Muscle of leg (tissue), 11 donors: ENCODE results near the gene SDK2. TPM values are rescaled to one million over a fixed set of nuclear protein-coding genes. Genes with fewer than 3 reads are reported as not detected.

ENCODE experiments used
- DNase-seq: peaks from one replicate; pipeline ENCODE4 v3.0.0; 2013
- H3K27ac ChIP-seq: one replicate; pipeline ENCODE4 v1.5.1; 2013; ENCODE audit warnings: mild to moderate bottlenecking, low read length, control low read depth
- H3K27me3 ChIP-seq: one replicate; pipeline ENCODE4 v1.6.1; 2013; ENCODE audit warnings: low read length; ENCODE audit not compliant: control insufficient read depth, insufficient read depth
- H3K36me3 ChIP-seq: one replicate; pipeline ENCODE4 v1.6.1; 2013; ENCODE audit warnings: low read length; ENCODE audit not compliant: control insufficient read depth, insufficient read depth
- H3K4me1 ChIP-seq: one replicate; pipeline ENCODE4 v1.6.1; 2013; ENCODE audit warnings: low read length; ENCODE audit not compliant: control insufficient read depth, insufficient read depth
- H3K4me3 ChIP-seq: one replicate; pipeline ENCODE4 v1.5.1; 2013; ENCODE audit warnings: low read length, control low read depth
- H3K9me3 ChIP-seq: replicated peaks from 2 replicates; pipeline ENCODE4 v1.6.1; 2013; ENCODE audit warnings: low read depth, low read length; ENCODE audit not compliant: control insufficient read depth
- WGBS: methylation state at CpG from one replicate; pipeline ENCODE4 v1.1.5; 2013; ENCODE audit warnings: missing lambda C conversion rate; ENCODE audit not compliant: insufficient coverage; 5-methylcytosine and 5-hydroxymethylcytosine counted together
- polyA plus RNA-seq, 8 donors: library from polyadenylated mRNA; unstranded; fragments of 120-200 nt; gene quantifications; one replicate each; pipeline versions ENCODE4 v1.2.1 to v1.2.3, GENCODE V29; 2013; ENCODE audit warnings: inconsistent platforms in 1 of 8, low replicate concordance in 1 of 8; ENCODE audit not compliant: insufficient read length in 8 of 8, insufficient read depth in 1 of 8
- total RNA-seq: library from RNA; stranded (reverse); fragments of 120-200 nt; gene quantifications from one replicate; pipeline ENCODE4 v1.2.4, GENCODE V29; 2013

SDK2 gene
- total and polyA plus RNA-seq, 9 donors = 18.2 to 40.6 (median 25.8) TPM

DNA sequence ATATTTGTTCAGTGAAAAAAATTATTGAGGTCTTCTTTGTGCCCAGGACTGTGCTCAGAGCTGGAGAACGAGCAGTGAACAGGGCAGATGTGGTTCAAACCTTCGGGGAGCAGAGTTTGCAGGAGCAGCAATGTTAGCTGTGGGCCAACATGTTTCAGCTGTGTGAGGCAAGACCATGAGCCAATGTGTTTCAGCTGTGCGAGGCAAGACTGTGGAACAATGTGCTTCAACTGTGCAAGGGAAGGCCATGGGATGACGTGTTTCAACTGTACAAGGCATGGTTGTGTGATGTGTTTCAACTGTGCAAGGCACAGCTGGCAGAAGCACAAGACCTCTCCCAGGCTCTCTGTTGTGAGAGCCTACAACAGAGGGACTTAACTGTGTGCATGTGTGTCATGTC, 35.2 kb upstream of the SDK2 start:
- no peaks in the 10 kb centered on the region for H3K4me1 ChIP-seq
- no peak overlapping the region for H3K27ac ChIP-seq
- no peak overlapping the region for H3K4me3 ChIP-seq
- 45% methylated on average over 4 of the region's 4 CpGs for WGBS
- no peak for DNase-seq
- no peaks in the 10 kb centered on the region for H3K36me3 ChIP-seq
- H3K9me3 ChIP-seq = peaks cover 5% of the 10 kb centered on the region
- H3K27me3 ChIP-seq = peaks cover 11% of the 10 kb centered on the region

DNA sequence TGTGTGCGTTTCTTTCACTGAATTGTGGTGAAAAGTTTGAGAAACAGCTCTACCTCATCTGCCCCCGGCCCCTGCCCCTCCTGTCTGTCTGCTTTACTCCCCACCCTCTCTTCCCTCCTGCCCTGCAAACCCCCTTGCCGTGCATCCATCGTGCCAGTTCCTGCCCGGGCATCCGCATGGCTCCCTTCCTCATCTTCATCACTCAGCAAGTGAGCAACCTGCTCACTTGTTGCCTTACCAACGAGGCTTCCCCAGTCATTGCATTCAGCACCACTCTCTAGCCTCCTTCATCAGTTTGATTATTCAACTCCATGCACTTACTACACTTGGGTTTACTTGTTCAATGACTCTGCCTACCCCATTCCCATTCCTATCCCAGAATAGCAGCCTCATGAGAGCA, 34.8 kb upstream of the SDK2 start:
- WGBS = 77% methylated on average over 6 of the region's 7 CpGs
- DNase-seq = no peak
- Histone ChIP-seq H3K36me3 (no peaks in the 10 kb centered on the region), H3K27ac (no peak overlapping the region), H3K4me1 (no peaks in the 10 kb centered on the region), H3K27me3 (peaks cover 11% of the 10 kb centered on the region), H3K4me3 (no peak overlapping the region), H3K9me3 (peaks cover 5% of the 10 kb centered on the region)

DNA sequence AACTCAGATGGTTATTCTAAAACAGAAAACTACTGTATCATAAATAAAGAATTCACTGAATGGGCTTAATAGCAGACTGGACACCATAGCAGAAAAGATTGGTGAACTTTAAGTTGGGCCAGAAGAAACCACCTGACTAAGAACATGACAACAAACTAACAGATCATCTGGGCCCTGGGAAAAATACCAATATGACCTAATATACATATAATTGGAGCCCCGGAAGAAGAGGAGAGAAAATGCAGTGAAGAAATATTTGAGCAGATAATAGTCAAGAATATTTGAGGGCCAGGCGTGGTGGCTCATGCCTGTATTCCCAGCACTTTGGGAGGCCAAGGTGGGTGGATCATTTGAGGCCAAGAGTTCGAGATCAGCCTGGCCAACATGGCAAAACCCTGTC, 25.5 kb upstream of the SDK2 start:
- Histone ChIP-seq H3K27ac (no peak overlapping the region), H3K27me3 (peaks cover 15% of the 10 kb centered on the region), H3K4me3 (no peak overlapping the region), H3K36me3 (no peaks in the 10 kb centered on the region), H3K9me3 (peaks cover 4% of the 10 kb centered on the region), H3K4me1 (no peaks in the 10 kb centered on the region)
- 100% methylated on average over 2 of the region's 3 CpGs for WGBS
- DNase-seq = no peak

DNA sequence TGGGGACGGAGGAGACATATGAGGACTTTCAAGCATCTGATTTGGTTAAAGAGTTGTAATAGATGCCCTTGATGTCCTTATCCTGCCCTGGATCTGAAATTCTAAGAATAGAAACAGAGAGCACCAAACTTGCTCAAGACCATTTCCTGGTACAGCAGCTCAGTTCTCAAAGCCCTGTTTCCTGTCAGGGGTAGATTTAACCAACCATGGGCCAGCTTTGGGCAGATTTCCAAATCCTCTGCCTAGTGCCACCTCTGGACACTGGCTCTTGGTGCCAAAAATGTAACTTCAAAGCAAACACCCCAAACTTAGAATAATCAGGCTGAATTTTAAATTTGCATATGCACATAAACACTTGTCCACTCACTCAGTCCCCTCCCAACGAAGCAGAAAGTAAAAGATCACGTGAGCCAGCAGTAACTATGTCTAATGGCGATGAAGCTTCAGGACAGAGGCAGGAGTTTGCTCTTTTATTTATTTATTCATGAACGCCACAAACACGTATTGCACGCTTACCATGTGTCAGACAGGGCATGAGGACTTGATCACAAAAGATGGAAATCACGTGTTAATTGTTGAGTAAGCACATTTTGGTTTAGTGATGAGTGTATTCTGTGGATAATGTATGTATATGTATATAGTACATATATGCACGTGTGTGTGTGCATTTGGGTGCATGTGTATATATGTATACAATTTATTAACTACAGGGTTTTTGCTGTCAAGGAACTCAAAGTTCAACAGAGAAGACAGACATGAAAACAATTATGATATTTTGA, 23.1 kb upstream of the SDK2 start:
- Histone ChIP-seq H3K36me3 (no peaks in the 10 kb centered on the region), H3K4me1 (no peaks in the 10 kb centered on the region), H3K9me3 (peaks cover 4% of the 10 kb centered on the region), H3K27me3 (peaks cover 20% of the 10 kb centered on the region), H3K27ac (no peak overlapping the region), H3K4me3 (no peak overlapping the region)
- 80% methylated on average over 6 of the region's 9 CpGs for WGBS
- DNase-seq = no peak

DNA sequence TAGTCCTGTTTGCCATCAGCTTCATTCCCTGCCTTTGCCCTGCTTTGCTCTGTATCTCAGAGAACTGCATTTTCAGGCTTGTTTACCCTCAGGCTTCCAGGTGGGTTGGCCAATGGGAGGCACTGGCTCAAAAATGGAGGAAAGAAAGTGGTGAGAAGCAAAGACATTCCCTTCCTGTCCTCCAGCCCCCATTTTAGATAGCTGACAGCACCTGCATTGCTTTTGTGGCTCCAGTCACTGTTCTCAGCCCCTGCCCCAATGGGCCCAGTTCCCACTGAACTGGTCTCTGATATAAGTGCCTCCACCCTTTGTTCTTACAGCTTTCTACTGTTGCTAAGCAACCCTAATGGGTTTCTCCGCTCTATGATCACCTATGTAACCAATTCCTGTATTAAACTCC, 19.4 kb upstream of the SDK2 start:
- no peak overlapping the region for H3K27ac ChIP-seq
- no peak for DNase-seq
- H3K27me3 ChIP-seq = peaks cover 24% of the 10 kb centered on the region
- H3K4me1 ChIP-seq = no peaks in the 10 kb centered on the region
- WGBS = no CpG with 5 or more reads among the region's 1 CpG
- H3K36me3 ChIP-seq = no peaks in the 10 kb centered on the region
- no peak overlapping the region for H3K4me3 ChIP-seq
- no peaks in the 10 kb centered on the region for H3K9me3 ChIP-seq

DNA sequence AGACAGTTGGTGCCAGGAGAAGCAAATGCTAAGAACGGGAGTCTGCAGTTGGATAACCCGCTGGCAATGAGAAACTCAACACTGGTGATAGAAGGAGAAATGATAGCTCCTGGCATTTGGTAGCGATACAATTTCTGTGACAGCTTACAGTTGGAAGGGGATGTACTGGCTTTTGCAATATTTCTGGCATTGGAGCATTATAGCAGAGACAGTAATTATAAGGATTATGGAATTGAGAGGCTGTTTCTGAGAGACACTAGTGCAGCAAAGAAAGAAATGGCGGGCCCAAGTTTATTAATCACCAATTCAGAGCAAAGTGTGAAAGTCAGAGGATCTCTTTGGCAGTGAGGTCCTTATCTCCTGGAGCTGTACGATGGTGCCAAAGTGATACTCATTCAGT, 16.1 kb upstream of the SDK2 start:
- Histone ChIP-seq H3K27me3 (peaks cover 22% of the 10 kb centered on the region), H3K27ac (no peak overlapping the region), H3K9me3 (no peaks in the 10 kb centered on the region), H3K36me3 (no peaks in the 10 kb centered on the region), H3K4me1 (peaks cover 3% of the 10 kb centered on the region), H3K4me3 (no peak overlapping the region)
- DNase-seq = no peak
- 92% methylated on average over 4 of the region's 5 CpGs for WGBS

DNA sequence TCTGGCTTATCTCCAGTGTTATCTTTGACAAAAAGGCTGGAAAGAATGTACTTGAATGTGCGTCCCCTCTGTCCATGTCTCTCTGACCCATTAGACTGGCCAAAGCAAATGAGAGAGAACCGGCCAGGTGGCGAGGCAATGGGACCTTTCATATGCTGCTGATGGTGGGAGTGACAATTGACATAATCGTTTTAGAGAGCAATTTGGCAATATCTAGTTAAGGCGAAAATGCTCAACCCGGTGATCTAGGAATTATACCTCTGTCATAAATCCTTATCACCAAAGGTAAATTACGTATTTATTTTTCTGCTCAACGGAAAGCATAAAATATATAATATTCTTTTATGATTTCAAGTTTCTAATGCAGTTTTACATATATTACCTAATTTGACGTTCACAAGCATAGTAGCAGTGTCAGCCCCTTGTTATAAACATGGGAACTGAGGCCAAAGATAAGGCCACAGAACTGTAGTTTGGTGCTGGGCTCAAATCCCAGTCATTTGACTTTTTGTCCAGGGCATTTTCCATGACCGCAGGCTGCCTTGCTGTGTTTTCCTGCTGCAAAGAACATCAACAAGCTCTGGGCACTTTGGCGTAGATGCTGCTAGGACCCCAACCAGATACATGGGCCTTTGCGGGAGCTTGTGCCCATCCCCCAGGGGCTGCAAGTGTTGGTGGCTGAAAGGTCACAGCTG, 14.7 kb upstream of the SDK2 start:
- whole genome bisulfite sequencing = 81% methylated on average over 6 of the region's 12 CpGs
- Histone ChIP-seq H3K36me3 (no peaks in the 10 kb centered on the region), H3K9me3 (no peaks in the 10 kb centered on the region), H3K27ac (no peak overlapping the region), H3K4me1 (peaks cover 3% of the 10 kb centered on the region), H3K4me3 (no peak overlapping the region), H3K27me3 (peaks cover 16% of the 10 kb centered on the region)
- DNase-seq = no peak

DNA sequence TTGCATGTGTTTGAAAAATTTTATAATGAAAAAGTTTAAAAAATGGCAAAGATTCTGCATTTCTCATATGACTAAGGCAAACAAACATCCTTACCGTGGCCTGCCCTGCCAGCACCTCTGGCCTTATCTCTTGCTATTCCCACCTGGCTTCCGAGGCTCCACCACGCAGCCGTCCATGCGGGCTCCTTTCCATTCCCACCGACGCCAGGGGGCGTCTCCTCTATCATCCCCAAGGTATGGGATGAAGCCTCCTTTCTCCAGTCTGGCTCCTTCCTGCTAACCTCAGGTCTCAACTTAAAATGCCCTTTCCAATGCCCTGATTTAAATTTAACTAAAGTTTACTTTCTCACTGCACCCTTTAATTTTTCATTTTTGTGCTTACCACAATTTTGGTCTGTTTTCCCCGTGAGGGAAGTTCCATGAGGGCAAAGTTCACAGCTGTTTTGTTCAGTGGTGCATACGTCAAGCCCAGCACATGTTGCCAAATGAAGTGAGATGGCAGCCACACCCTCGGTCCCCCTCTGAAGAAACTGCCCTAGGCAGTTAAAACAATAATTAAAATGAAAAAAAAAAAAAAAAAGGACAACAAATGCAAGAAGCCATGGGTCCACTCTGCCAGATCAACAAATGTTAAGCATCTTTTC, 13.3 kb upstream of the SDK2 start:
- Histone ChIP-seq H3K36me3 (no peaks in the 10 kb centered on the region), H3K4me3 (no peak overlapping the region), H3K27me3 (peaks cover 17% of the 10 kb centered on the region), H3K27ac (no peak overlapping the region), H3K4me1 (peaks cover 3% of the 10 kb centered on the region), H3K9me3 (peaks cover 6% of the 10 kb centered on the region)
- DNase-seq = no peak
- 4% methylated on average over 8 of the region's 11 CpGs for WGBS

DNA sequence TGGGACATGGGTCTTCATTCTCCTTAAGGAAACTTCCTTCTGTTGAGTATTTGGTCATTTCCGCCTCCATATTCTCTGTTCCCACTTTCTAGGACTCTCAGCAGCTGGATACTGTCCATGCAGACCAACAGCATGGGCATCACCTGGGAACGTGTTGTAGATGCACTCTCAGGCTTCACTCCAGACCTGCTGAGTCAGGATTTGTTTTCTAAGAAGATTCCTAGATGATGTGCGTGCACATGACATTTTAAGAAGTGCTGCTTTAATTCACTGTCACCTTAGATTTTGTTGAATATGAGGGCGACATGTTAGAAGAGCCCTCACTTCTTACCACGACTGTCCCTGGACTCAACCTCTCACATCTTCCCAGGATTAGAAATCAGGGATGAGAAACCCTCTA, 10.0 kb upstream of the SDK2 start:
- WGBS = 84% methylated on average over 4 of the region's 5 CpGs
- H3K27me3 ChIP-seq = peaks cover 16% of the 10 kb centered on the region
- H3K4me3 ChIP-seq = no peak overlapping the region
- no peak for DNase-seq
- H3K4me1 ChIP-seq = peaks cover 3% of the 10 kb centered on the region
- no peak overlapping the region for H3K27ac ChIP-seq
- H3K36me3 ChIP-seq = no peaks in the 10 kb centered on the region
- H3K9me3 ChIP-seq = peaks cover 6% of the 10 kb centered on the region

DNA sequence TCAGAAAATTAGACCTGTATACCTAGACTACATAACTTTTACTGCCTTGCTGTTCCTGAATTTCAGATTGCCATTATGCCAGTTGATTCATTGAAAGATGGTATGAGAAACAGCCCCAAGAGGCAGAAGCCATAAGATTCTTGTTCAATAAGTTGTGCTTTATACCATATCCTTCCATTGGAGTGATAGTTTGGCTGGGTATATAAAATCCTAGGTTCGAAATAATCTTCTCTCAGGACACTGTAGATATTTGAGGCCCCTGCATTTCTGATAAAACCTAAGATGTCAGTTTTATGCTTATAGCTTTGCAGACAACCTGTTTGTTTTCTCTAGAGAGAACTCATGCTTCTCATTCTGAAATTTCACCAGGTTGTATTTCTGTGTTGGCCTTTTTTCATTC, 9.6 kb upstream of the SDK2 start:
- no CpG with 5 or more reads among the region's 1 CpG for WGBS
- H3K27me3 ChIP-seq = peaks cover 16% of the 10 kb centered on the region

More for the DNA sequence above, 9.6 kb upstream of the SDK2 start:
- H3K9me3 ChIP-seq = peaks cover 6% of the 10 kb centered on the region
- no peak overlapping the region for H3K27ac ChIP-seq
- peaks cover 3% of the 10 kb centered on the region for H3K4me1 ChIP-seq
- DNase-seq = no peak
- no peaks in the 10 kb centered on the region for H3K36me3 ChIP-seq
- H3K4me3 ChIP-seq = no peak overlapping the region
